Transverse colon (tissue), 4 donors: ENCODE measurements around the gene GRAMD2B.
"Not testable (repeated sequence)": the region's sequence is repeated elsewhere in the genome, so short reads cannot be mapped to it uniquely, and the experiment has no call there.

Source experiments
- CTCF ChIP-seq, 5 experiments: fragments of 200-600 bp in 3 of 5; fragments of 450-650 bp in 2 of 5; sonication (generic) in 3 of 5; IDR thresholded peaks; 1 replicate in 2 of 5; 2 replicates in 3 of 5; pipeline ENCODE4 v1.5.1; 2016 to 2017; ENCODE audit warnings: antibody characterized with exemption in 5 of 5, inconsistent platforms in 3 of 5, mild to moderate bottlenecking in 2 of 5, moderate library complexity in 1 of 5
- EP300 ChIP-seq: sonication (generic); formaldehyde crosslinking; IDR thresholded peaks from one replicate; pipeline ENCODE4 v1.6.1; 2017; ENCODE audit warnings: antibody characterized with exemption, low read depth
- POLR2A ChIP-seq: fragments of 450-650 bp; IDR thresholded peaks from one replicate; pipeline ENCODE4 v1.6.1; 2016; ENCODE audit warnings: antibody characterized with exemption, mild to moderate bottlenecking, moderate library complexity
- POLR2AphosphoS5 ChIP-seq, 3 donors: sonication (generic); formaldehyde crosslinking; IDR thresholded peaks; one replicate each; pipeline ENCODE4 v1.6.1; 2016; ENCODE audit warnings: antibody characterized with exemption in 3 of 3

- TF ChIP-seq CTCF (IDR thresholded peaks at IDR 0.05); POLR2AphosphoS5 (IDR thresholded peaks at IDR 0.05); POLR2A; EP300: not testable (repeated sequence)
Observed at GRCh38 chr5:126380316-126380715, 42.9 kb upstream of the GRAMD2B start.
